GM18870 (cell line): ENCODE measurements around the gene IL1RN.

Experiments
- ATAC-seq: cut with Tn5 transposase; IDR thresholded peaks from one replicate; pipeline ENCODE4 v1.9.1; 2021; ENCODE audit warnings: moderate library complexity; ENCODE audit not compliant: unreplicated experiment

IL1RN gene

DNA sequence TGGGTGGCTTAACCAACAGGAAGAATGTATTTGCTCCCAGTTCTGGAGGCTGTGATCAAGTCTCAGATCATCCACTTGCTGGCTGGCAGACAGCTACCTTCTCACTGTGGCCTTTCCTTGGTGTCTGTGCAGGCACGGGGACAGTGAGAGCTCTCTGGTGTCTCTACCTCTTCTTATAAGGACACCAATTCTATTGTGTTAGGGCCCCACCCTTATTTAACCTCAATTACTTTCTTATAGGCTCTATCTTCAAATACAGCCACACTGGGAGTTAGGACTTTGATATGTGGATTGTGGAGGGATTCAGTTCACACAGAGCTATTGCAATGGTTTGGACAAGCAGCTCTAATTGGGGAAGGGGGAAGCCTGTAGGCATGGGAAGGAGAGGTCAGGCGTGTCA, 25.3 kb upstream of the IL1RN start:
- no peak for ATAC-seq

DNA sequence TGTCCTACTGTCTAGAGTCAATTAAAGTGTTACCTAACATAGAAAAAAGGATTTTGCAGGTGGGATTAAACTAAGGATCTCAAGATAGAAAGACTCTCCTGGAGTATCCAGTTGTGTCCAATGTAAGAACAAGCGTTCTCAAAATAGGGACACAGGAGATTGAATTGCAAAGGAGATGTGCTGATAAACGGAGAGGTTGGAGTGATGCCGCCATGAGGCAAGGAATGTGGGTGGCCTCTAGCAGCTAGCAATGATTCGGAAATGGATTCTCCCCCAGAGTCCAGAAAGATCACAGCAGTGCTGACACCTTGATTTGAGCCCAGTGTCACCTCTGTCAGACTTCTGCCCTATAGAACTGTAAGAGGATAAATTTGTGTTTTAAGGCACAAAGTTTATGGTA, 24.1 kb upstream of the IL1RN start:
- no peak for ATAC-seq

- no peak for ATAC-seq
These were observed 23.3 kb upstream of the IL1RN start for GRCh38 chr2:113104054-113104611.

DNA sequence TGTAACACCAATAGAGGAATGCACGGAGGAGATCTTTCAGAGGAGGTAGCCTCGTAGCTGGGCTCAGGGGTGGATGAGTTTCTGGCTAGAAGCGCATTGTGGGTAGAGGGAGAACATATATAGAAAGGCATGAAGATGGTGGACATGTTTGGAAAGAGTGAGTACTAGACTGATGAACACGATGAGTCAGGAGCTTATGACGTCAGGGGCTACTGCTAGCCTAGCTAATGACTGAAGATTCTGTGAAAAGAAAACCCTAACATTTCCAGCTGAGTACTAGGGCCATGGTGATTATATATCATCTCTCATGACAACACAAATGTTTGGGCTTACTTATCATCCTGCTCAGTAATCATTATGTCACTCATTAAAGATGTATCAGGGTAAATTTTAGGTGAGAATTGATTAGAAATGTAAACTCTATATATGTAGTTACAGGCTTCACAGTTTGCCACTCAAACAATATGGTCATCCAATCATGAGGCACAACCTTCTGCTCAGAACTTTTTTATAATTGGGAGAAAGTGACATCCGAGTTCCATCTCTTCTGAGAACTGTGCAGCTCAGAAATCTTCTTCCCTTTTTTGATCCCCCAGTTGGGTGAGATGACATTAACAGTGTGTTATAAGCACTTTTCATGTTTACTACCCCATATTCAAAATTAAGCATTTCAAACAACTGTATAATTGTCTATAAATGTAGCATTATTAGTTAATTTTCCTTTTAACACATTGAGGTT, 22.2 kb upstream of the IL1RN start:
- no peak for ATAC-seq

DNA sequence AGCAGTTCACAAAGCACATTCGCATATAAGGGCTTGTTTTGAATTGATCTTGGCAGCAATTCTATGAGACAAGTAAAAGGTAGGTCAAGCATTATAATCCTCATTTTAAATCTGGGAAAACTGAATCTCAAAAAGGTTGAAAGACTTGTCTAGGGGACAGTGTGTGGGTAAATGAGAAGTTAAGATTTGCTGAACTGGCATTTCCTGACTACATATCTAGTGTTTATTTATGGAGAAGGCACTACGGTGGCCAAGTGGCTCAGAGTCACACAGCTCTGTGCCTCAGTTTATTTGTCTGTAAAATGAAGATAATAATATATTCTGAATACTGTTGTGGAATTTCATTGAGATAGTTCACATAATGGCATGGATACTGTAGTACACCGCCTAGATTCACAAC, 16.3 kb upstream of the IL1RN start:
- no peak for ATAC-seq

DNA sequence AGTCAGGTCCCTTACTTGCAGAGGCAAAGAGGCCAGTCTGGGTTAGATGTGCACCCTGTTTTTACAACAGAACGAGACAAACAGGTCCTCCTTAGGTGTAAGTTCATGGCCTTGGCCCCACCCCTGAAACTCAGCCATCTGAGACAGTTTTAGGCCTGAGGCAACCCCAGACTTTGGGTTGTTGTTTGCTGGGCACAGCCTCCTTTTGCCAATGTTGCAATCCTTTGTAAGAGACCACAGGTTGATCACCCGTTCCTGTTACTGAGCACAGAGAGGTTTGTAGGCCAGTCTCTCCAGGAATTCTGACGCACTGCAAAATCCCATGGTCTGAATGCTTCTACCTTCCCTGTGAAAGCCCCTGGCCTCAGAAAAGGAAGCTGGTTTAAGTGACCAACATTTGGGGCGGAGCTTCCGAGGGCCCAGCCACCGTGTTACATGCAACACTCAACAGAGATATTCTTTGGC, 15.5 kb upstream of the IL1RN start:
- ATAC-seq = no peak

DNA sequence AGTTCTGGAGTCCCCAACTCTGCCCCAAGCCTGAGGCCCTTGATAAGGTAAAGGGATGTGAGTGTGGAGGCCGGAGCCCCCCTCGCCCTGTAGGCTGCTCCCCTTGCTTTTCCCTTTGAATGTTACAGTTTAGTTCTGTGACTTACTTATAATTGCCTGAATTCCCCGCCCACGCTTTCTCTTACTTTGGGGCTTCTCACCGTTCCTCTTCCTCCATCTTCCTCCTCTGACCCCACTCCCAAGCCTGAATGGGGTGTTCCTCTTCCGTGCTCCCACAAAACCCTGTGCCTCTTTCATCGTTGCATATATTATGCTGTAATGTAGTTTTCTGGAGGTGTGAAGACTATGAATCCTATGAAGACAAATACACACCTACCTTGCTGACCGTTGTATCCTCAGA, 15.0 kb upstream of the IL1RN start:
- ATAC-seq = no peak

DNA sequence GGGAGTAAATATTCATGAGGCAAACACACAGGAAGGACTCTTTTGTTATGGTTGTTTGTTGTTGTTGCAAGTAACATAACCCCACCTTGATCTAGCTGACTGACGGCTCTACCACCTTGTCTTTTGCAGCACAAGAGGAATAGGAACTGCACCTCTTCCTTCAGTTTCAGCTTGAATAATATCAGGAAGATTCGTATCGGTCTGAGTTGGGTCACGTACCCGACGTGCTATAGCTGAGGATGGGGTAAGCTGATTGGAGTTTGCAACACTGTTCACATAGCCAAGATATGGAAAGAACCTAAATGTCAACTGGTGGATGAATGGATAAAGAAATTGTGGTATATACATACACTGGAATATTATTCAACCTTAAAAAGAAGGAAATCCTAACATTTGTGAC, 14.5 kb upstream of the IL1RN start:
- no peak for ATAC-seq

DNA sequence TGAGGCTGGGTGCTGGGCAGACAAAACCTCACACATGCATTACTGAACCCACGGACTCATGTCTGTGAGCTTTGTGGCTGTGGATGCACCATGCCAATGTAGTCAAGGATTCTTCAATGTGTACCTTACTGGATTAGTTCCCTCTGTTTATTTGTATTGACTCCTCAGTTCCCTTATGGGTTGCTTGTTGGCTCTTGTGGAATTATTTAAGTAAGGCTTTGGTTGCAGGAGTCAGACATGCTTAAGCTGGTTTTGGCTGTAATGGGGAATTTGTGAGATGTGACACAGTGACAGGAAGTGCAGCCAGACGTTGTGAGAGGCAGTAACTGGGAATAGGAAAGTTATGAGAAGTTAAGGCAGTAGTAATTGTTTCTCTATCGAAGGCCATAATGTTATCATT, 13.6 kb upstream of the IL1RN start:
- no peak for ATAC-seq

DNA sequence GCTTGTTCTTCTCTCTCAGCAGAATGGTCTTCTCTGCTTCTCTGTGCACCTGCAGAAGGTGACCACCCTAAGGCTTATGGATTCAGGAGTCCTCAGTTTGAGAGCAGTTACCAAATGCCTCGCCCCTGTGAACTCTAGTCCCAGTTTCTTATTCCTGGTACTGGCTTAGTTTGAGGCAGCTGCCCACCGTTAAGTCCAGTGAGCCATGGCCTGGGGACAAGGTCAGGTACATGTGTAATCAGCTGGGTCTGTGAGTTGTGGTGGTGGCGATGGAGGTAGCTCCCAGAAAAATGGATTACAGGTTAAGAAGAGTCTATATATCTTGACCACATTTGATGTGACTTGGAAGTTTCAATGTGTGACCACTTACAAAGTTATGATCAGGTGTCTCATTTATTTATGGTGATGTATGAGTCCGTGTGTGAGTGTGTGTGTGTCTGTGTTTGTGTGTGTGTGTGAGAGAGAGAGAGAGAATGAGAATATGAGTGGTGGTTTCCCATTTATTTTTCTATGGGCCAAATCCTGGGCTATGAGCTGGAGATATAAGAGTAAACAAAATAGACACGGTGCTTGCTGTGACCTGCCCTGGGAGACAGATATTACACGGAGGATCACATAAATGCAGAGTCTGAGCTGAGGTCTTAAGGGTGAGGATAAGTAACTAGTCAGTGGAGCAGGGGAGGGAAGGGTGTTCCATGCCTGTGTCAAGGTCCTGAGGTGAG, 13.0 kb upstream of the IL1RN start:
- ATAC-seq = no peak

- no peak for ATAC-seq
These were observed 12.4 kb upstream of the IL1RN start for GRCh38 chr2:113114996-113115395.

DNA sequence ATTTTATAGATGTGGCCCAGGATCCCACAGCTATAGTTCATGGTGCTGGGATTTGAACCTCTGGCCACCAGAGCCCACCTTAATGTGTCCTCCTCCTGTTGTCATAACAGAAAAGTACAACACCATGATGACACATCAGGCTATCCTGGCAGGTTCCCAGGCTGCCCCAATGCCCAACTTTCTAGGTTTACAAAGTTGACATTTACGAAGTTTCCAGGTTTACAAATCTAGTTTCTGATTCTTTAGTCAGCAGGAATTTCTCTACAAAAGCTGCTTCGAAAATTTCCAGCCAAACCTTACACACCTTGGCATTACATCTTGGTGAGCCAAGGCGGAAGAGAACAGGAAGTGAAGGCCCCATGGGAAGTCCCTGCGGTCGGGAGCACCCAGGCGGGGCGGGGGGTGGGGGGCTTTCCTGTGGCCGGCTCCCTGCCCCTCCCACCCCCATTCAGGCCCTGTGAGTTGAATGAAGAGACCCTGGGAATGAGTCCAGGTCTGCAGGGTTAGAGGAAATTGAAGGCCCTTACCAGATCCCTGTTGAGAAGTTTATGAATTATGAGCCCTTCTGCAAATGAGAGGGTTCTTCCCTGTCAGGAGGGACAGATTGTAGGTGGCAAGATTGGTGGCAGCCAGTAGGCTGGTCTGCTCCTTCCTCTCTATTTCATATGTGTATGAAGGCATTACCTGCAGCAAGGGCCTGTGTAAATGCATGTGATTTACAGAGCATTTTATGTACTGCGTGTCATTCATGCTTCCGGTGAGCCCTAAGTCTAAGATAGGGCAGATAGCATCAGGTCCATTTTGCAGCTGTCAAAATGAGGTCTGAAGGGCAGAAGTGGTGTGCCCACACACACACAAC, 11.1 kb upstream of the IL1RN start:
- ATAC-seq = no peak

- ATAC-seq = no peak
These were observed 9.7 kb upstream of the IL1RN start for GRCh38 chr2:113117541-113118262.

DNA sequence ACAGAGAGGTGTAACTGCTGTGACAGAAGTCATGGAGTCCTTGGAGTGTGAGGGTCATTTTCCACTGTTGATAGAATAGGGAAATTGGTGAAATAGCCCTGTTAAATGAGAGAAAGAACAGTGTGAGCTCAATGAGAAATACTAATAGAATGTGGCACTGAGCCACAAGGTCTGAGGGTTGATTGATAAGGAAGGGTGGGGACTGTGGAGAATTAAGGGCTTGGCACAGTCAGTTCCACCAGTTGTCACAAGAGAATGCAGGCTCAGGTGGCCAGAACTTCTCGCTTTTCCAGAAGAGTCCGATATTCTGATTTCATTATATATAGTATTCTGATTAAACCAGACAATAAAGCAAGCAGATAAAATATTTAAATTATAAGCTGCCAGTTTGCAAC, 9.1 kb upstream of the IL1RN start:
- ATAC-seq = no peak

DNA sequence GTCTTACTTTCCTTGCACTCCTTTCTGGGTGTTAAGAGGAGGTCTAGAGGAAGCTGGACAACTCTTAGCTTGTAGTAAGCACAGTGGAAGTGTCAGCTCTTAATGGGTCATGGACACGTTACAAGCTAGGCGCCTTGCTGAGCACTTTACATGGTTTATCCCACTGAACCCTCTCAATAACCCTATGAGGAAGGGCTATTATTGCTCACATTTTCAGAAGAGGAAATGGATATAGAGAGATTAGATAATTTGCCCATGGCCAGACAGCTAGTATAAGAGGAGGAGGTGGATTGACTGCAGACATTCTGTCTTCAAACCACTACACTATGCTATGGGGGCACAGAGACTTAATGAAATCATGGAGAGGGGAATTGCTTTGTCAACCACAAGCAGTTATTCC, 8.3 kb upstream of the IL1RN start:
- ATAC-seq = no peak

DNA sequence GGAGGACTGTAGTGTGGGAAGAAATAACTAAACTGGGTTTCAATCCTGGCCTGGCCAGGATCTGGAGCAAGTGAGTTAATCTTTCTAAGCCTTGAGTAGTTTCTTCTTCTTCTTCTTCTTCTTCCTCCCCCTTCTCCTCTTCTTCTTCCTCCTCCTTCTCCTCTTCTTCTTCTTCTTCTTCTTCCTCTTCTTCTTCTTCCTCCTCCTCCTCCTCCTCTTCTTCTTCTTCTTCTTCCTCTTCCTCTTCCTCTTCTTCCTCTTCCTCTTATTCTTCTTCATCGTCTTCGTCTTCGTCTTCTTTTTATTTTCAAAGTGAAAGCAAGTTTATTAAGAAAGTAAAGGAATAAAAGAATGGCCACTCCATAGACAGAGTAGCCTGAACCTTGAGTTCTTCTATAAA, 6.5 kb upstream of the IL1RN start:
- no peak for ATAC-seq

DNA sequence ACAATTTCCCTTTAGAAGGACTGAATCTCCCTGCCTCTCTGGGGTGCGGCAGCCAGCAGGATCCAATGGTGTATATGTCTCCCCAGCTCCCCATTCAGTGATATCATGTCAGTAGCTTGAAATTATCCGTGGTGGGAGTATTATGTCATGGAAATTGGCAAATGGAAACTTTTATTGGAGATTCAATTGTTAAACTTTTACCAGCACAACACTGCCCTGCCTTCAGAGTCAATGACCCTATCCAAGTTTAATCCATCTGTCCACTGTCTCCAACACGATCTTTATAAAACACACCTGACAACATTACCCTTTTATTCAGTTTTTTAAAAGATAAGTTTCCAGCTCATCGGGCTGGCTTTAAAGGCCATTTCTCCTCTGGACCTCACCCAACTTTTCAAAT, 5.0 kb upstream of the IL1RN start:
- ATAC-seq = no peak

GRCh38 chr2:113123726-113124125, 3.7 kb upstream of the IL1RN start:
- ATAC-seq = no peak

DNA sequence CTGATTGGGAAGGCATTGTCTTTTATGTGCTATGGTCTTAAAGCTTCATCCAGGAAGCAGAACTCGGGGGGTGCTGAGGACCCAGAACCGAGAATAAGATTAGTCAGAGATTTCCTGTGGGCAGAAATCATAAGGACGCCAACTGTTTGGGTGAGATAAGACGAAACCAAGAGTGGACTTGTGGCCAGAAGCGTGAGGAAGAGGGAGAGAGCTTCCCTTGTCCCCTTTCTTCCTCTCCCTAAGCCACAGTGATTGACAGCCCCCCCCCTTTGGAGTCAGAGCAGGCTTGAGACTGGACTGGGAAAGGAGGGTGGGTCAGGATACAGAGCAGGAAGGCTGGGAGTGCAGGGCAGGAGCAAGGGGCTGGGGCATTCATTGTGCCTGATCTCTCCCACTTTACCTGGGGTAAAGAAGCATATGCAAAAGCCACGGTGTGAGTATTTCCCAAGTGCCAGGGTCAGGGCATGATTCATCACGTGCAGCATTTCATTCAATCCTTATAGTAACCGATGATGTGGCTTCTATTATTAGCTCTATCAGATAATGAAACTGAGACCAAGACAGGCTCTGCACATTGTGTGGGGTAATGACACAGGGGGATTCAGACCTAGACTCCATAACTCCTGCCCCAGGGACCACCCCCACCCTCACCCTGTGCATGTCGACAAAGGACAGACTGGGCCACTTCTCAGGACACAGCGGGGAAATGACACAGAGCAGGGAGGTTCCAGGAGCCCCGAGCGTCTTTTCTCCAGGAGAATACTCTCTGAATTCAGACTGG, 3.0 kb upstream of the IL1RN start:
- ATAC-seq = peak; percentile 49
